GM21367 (cell line): ENCODE data around the gene DHH.

Experiments used
- ATAC-seq: cut with Tn5 transposase; IDR thresholded peaks from one replicate; pipeline ENCODE4 v1.9.1; 2021; ENCODE audit not compliant: unreplicated experiment

The DHH gene

DNA sequence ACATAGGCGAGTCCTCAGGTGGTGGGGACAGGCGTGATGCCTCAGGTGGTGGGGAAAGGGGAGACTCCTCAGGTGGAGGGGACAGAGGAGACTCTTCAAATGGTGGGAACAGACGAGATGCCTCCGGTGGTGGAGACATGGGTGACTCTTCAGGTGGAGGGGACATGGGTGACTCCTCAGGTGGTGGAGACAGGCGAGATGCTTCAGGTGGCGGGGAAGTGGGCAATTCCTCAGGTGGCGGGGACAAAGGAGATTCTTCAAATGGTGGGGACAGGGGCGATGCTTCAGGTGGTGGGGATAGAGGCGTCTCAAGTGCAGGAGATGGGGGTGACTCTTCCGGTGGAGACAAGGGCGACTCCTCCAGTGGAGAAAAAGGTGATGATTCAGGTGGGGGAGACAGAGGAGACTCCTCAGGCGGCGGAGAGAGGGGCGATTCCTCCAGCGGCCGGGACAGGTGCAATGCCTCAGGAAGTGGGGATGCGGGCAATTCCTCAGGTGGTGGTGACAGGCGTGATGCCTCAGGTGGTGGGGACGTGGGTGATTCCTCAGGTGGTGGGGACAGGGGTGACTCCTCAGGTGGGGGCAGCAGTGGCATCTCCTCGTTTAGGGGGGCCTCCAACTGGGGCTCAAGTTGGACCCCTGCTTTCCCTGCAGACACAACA, 42.7 kb downstream of the DHH start:
- no peak for ATAC-seq

GRCh38 chr12:49051373-49051764, 43.2 kb downstream of the DHH start:
- no peak for ATAC-seq

DNA sequence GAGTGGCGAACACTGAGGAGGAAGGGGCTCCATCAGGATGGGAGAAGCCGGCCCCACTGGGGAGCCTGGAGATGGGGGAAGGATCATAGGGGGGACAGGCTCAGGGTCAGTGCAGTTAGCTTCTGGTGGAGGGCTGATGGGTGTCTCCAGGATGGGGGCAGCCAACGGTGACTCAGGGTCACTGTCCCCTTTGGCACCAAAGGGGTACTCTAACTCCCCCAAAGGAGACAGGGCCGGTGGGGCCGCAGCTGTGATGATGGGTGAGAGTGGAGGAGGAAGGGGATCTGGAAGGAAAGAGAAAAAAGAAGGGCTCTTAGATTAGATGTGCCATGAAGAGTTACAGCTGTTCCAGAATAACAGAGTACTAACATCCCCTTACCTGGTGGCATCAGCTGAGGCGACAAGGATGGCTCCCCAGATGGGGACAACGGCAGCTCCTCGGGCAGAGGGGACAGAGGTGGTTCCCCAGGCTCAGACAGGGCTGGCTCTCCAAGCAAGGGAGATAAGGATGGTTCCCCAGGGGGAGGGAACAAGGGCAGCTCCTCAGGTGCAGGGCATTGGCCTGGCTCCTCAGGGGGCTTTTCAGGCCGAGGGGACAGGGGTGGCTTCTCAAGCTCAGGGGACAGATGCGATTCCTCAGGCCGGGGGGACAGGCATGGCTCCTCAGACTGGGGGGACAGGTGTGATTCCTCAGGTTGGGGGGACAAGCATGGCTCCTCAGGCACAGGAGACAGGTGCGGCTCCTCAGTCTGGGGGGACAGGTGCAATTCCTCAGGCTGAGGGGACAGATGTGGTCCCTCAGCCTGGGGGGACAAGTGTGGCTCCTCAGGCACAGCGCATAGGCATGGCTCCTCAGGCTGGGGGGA, 43.9 kb downstream of the DHH start:
- ATAC-seq: no peak

DNA sequence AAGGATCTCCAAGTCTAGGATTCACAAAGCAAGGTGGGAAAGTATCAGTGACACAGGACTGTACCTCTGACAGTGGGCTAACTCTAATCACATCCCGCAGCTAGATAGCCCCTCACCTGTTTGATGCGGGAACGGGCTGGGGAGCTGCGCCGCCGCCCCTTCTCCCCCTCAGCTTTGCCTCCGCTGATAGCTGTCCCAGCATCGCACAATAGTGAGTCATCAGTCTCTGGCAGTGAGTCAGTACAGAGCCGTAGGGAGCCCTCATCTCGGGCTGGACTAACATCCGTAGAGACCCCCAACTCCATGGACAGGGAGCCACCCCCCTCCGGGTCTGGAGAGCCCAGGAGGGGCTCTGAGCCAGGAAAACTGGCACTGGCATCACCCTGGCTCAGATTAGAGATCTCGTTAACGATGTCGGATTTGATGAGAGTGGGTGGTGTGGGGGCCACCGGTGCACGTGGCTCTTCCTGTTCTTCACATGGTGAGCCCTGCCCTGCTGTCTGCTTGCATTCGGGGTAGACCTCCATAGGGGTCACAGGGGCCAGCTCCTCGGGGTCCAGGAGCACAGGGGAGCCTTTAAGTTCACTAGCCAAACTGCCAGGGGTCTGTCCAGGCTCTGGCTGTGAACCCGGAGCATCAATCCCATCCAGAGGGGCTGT, 44.9 kb downstream of the DHH start:
- ATAC-seq: no peak

GRCh38 chr12:49048953-49049352, 45.6 kb downstream of the DHH start:
- ATAC-seq: no peak

- no peak for ATAC-seq
Observed at GRCh38 chr12:49046129-49046895, 48.3 kb downstream of the DHH start.

DNA sequence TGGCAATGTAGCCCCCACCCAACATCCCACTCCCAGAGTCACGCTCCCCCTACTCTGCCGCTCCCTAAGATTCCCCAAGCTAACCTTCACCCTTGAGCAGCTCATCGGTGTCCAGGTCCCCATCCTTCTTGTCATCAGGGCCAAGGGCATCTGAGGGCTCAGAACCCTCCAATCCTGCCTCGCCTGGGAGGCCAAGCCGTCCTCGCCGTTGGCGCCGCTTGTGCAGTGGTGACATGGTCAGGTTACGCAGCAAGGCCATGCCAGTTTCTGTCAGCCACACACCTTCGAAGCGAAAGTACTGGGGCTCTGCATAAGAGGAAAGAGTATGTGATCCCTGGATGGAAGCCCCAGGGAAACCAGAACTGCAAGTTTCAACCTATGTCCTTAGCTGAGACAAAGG, 49.9 kb downstream of the DHH start:
- ATAC-seq: no peak

GRCh38 chr12:49043856-49044258, 50.7 kb downstream of the DHH start:
- ATAC-seq: no peak

DNA sequence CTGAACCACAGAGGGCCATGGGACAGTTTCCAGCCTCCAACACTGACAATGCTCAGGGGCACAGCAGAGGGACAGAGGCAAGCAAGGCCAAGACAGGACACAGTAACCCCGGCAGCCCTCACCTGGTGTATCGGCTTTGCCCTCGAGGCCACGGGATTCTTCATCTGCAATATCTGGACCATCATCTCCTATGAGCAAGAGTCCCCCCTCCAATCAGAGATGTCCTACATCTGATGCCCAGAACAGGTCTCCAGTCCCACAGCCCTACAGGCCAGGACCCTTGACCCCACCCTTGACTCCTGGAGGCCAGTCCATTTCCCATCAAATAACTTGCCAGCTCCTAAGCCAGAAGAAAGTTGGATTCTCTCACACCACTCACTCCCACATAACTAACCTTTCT, 51.4 kb downstream of the DHH start:
- ATAC-seq: no peak

DNA sequence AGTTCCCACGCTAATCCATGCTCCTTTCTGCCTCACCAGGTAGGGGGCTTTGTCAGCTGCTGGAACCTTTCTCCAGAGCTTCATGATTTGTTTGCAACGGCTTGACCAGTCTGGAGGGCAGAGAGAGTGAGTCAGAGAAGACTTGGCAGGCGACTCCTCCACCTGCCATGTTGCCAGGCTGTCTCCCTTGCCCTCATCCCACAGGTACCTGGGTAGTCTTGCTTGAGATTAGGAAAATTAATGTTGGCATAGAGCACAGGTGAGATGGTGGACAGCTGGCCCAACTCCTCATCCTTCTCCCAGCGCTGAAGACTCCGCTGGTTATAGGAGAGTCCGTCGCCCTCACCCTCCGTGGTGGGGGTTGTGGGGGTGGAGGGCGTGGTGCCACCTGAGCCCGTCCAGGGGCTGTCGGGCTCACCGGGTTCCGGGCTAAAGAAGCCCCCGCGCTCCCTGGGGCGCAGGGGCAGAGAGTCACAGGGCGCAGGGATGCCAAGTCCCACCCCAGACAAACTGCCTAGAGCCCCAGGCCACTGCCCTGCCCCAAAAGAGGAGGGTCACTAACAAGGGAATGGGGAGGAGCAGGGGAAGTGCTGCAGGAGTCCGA, 52.6 kb downstream of the DHH start:
- no peak for ATAC-seq

DNA sequence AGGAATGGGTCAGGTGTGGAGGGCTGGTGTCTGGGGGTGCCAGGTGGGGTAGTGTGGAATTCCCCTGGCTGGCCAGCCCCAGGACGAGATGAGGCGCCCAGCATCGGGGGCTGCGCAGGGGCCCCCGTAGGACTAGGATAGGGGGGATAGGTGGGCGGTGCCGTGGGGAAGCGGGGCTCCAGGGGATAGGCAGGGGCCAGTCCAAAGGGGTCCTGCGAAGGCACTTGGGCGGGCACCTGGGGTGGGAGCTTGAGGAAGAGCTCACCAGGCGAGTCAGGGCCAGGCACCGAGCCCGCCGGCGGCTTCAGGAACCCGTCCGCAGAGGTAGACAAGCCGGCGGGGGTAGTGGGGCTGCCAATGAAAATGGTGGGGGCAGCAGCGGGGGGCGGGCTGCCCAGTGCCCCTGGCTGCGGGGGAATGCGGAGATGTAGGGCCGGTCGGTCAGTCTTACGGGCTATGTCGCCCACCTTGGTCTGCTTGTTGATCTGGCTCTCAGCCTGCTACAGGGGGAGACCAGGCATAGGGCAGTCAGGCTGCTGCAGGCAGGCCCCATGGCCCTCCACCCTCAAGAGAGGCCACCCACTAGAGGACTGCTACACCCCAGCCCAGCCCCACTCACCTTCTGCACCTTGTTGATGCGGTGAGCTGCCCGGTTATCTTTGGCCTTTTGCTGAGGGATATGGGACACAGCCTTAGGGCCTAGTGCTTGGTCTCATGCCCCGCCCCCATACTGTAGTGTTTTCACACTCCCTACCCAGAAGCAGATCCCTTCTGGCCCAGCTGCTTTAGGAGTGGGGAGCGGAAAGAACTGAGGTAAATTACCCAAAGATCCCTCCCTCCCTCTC, 53.3 kb downstream of the DHH start:
- no peak for ATAC-seq

DNA sequence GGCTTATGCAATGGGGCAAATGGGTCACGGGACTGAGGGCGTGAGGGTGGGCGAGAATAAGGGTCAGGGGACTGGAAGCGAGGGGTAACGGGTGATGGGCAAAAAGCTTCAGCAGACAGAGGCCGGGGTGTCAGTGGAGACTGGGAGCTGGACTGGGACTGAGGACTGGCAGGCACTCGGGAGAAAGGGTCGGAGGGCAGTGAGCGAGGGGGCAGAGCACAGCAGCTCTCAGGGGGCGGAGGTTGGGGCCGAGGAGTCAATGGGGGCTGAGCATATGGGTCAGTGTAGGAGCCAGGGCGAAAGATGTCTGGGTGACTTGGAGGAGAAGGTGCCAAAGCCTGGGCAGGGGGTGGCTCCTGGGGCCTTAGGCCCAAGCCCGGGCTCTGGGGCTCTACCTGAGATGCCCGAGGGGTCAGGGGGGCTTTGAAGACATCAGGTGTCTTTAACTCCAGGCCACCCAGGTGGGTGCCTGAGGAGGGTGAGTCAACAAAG, 54.2 kb downstream of the DHH start:
- ATAC-seq: no peak

- ATAC-seq: no peak
Observed at GRCh38 chr12:49039421-49040363, 54.9 kb downstream of the DHH start.

DNA sequence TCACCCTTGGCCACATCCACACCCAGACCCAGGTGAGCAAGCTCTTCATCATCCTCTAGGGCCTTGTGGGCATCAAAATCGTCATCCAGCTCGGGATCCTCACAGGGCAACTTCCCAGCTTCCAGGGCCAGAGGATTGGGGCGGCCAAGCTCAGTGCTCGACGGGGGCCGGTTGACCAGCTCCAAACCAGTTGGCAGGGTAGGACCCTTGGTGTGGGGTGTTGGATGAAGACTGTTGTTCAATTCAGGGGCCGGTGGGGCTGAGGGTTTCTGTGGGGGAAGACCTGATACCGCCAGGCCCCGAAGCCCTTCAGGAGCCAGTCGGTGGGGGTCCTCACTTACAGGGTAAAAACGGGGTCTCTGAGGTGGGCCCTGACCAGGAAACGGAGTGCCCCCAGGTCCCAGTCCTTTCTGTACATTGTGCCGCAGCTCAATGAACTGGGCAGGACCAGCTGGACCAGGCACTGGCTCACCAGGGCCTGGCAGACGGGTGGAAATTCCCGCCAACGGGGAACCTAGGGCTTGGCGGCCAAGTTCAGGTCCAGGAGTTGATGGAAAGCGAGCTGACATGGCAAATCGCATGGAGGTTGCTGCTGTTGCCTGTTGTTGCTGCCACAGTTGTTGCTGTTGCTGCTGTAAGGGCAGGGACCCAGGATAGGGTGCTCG, 56.2 kb downstream of the DHH start:
- no peak for ATAC-seq

DNA sequence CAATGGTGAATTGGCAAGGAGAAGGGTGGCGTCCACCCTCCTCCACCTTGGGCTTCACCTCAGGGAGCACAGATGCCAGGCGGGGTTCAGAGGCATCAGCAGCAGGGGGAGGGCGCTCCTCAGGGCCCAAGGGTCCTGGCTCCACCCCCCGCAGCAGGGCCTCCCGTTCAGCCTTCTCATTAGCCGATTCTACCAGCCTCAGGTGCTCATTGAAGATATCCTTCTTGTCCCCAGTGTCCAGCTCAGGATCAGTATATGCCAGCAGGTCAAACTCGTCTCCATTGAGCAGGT, 56.7 kb downstream of the DHH start:
- ATAC-seq: no peak

GRCh38 chr12:49037111-49037946, 57.3 kb downstream of the DHH start:
- no peak for ATAC-seq
